Mesendoderm (in vitro differentiated cells): ENCODE measurements around the gene TMC1.

Experiments
- DNase-seq: peaks from one replicate; pipeline ENCODE4 v3.0.0; 2013
- H2AK5ac ChIP-seq: 2 replicates; pipeline ENCODE4 v1.6.1; 2013; ENCODE audit warnings: low read length, inconsistent platforms
- H2BK120ac ChIP-seq: 2 replicates; pipeline ENCODE4 v1.6.1; 2013; ENCODE audit warnings: low read depth, mild to moderate bottlenecking, low read length, moderate library complexity, mixed read lengths
- H2BK15ac ChIP-seq: replicated peaks from 2 replicates; pipeline ENCODE4 v1.6.1; 2013; ENCODE audit warnings: low read depth, mild to moderate bottlenecking, moderate library complexity
- H2BK5ac ChIP-seq: 2 replicates; pipeline ENCODE4 v1.6.1; 2013; ENCODE audit warnings: low read length, inconsistent platforms
- H3K18ac ChIP-seq: 2 replicates; pipeline ENCODE4 v1.6.1; 2013; ENCODE audit warnings: mild to moderate bottlenecking, low read length, mixed read lengths
- H3K23ac ChIP-seq: one replicate; pipeline ENCODE4 v1.6.1; 2013; ENCODE audit warnings: low read length
- H3K27ac ChIP-seq: 2 replicates; pipeline ENCODE4 v1.5.1; 2013; ENCODE audit warnings: low read depth, mild to moderate bottlenecking, inconsistent platforms, low read length, moderate library complexity
- H3K27me3 ChIP-seq: 2 replicates; pipeline ENCODE4 v1.6.1; 2013; ENCODE audit warnings: low read length, control low read depth, mild to moderate bottlenecking, inconsistent platforms; ENCODE audit not compliant: insufficient read depth, poor library complexity
- H3K36me3 ChIP-seq: 2 replicates; pipeline ENCODE4 v1.6.1; 2013; ENCODE audit warnings: low read length, inconsistent platforms; ENCODE audit not compliant: control insufficient read depth, insufficient read depth
- H3K4ac ChIP-seq: one replicate; pipeline ENCODE4 v1.6.1; 2013; ENCODE audit warnings: low read depth, mild to moderate bottlenecking, low read length, moderate library complexity
- H3K4me1 ChIP-seq: 2 replicates; pipeline ENCODE4 v1.6.1; 2013; ENCODE audit warnings: low read depth, low read length, inconsistent platforms; ENCODE audit not compliant: control insufficient read depth
- H3K4me2 ChIP-seq: 2 replicates; pipeline ENCODE4 v1.6.1; 2013; ENCODE audit warnings: low read length
- H3K4me3 ChIP-seq: 2 replicates; pipeline ENCODE4 v1.5.1; 2013; ENCODE audit warnings: mild to moderate bottlenecking, low read length
- H3K56ac ChIP-seq: one replicate; pipeline ENCODE4 v1.6.1; 2013; ENCODE audit warnings: low read length
- H3K79me1 ChIP-seq: 2 replicates; pipeline ENCODE4 v1.6.1; 2013; ENCODE audit warnings: low read length, inconsistent platforms
- H3K79me2 ChIP-seq: 2 replicates; pipeline ENCODE4 v1.6.1; 2013; ENCODE audit warnings: mild to moderate bottlenecking, low read length; ENCODE audit not compliant: control insufficient read depth, insufficient read depth
- H3K9ac ChIP-seq: 2 replicates; pipeline ENCODE4 v1.6.1; 2013; ENCODE audit warnings: low read length, inconsistent platforms
- H4K5ac ChIP-seq: one replicate; pipeline ENCODE4 v1.6.1; 2013; ENCODE audit warnings: low read length
- H4K8ac ChIP-seq: one replicate; pipeline ENCODE4 v1.6.1; 2013; ENCODE audit warnings: low read depth, mild to moderate bottlenecking, control low read depth, low read length, moderate library complexity
- WGBS: extraction: QIAGEN DNeasy Blood & Tissue Kit; methylation state at CpG from one replicate; pipeline ENCODE4 v1.1.7; 2013; ENCODE audit warnings: low lambda C conversion rate, missing lambda C conversion rate; ENCODE audit not compliant: insufficient coverage; ENCODE audit errors: extremely low coverage; 5-methylcytosine and 5-hydroxymethylcytosine counted together

TMC1 gene

DNA sequence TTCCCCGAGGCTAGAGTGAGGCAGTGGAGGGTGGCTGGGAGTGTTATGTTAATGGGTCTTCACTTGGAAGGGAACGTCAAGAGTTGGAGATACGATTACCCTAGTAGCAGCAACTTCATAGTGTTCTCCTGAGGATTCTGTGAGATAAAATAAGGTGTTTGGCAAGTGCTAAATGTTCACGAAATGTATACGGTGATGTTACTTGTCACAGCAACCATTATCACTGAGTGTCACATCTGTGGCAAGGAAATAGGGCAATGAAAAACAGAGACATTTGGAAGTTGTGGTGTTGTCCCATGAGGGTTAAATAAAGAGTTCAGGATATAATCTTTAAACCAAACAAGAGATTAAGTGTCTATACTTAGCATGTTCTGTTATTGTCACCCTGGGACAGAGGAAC, 248.1 kb downstream of the TMC1 start:
- H3K56ac ChIP-seq, result no peak overlapping the region
- no peak overlapping the region for H2BK120ac ChIP-seq
- no peak overlapping the region for H3K23ac ChIP-seq
- no peaks in the 10 kb centered on the region for H3K79me1 ChIP-seq
- H2BK15ac ChIP-seq, result no peak overlapping the region
- no peak for DNase-seq
- H3K9ac ChIP-seq, result no peak overlapping the region
- no peaks in the 10 kb centered on the region for H3K27me3 ChIP-seq
- no peak overlapping the region for H4K5ac ChIP-seq
- no peak overlapping the region for H4K8ac ChIP-seq
- H3K36me3 ChIP-seq, result no peaks in the 10 kb centered on the region
- no peak overlapping the region for H3K4me3 ChIP-seq
- no peak overlapping the region for H3K18ac ChIP-seq
- H2BK5ac ChIP-seq, result no peak overlapping the region
- no peak overlapping the region for H3K27ac ChIP-seq
- no peak overlapping the region for H2AK5ac ChIP-seq
- no peaks in the 10 kb centered on the region for H3K79me2 ChIP-seq
- WGBS, result no CpG with 5 or more reads among the region's 5 CpGs
- H3K4me2 ChIP-seq, result no peak overlapping the region
- H3K4me1 ChIP-seq, result no peaks in the 10 kb centered on the region
- H3K4ac ChIP-seq, result no peak overlapping the region

DNA sequence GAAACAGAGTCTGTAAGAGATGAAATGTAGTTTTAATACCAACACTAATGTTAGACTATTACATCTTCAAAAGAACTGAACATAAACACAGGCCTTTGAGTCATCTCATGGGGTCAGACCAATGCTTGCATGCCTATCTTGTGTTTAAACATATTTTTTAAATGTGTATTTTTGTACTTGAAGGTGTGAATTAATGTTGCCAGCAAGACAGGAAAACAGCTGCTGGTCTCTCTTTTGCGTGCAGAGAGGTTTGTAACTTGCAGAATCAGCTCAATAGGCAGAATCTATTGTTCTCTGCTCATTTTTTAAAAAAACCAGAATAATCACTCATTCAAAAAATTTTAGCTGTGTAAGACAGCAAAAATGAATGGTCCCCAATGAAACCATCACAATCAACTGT, 251.3 kb downstream of the TMC1 start:
- no peak for DNase-seq
- no peak overlapping the region for H3K18ac ChIP-seq
- H2BK5ac ChIP-seq, result no peak overlapping the region
- H3K79me1 ChIP-seq, result no peaks in the 10 kb centered on the region
- no peak overlapping the region for H3K23ac ChIP-seq
- H2BK120ac ChIP-seq, result no peak overlapping the region
- H3K56ac ChIP-seq, result no peak overlapping the region
- no peaks in the 10 kb centered on the region for H3K36me3 ChIP-seq
- H3K27me3 ChIP-seq, result no peaks in the 10 kb centered on the region
- no CpG with 5 or more reads among the region's 1 CpG for WGBS
- H3K4me2 ChIP-seq, result no peak overlapping the region
- H3K4me3 ChIP-seq, result no peak overlapping the region
- H3K4ac ChIP-seq, result no peak overlapping the region
- no peak overlapping the region for H2AK5ac ChIP-seq
- no peaks in the 10 kb centered on the region for H3K79me2 ChIP-seq
- no peak overlapping the region for H3K9ac ChIP-seq
- H3K4me1 ChIP-seq, result no peaks in the 10 kb centered on the region
- no peak overlapping the region for H4K5ac ChIP-seq
- H4K8ac ChIP-seq, result no peak overlapping the region
- no peak overlapping the region for H3K27ac ChIP-seq
- H2BK15ac ChIP-seq, result no peak overlapping the region

DNA sequence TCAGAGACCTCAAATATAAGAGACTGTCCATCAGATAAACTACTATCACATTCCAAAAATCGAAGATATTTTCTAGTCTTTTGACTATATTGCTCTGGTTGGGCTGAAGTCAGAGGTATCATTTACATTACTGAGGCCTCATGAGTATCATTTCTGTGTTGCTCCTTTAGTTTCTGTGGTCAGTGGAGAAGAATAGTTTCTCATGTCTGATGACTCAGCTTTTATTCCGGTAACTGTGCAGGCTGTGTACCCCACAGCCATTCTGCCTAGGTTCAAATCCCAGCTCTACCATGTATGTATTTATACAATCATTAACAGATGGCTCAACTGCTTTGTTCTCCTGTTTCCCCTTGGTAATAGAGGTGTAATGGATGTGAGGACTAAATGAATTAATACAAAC, 252.2 kb downstream of the TMC1 start:
- Histone ChIP-seq H3K9ac (no peak overlapping the region), H2BK15ac (no peak overlapping the region), H3K79me2 (no peaks in the 10 kb centered on the region), H3K18ac (no peak overlapping the region), H2BK120ac (no peak overlapping the region), H3K23ac (no peak overlapping the region), H4K5ac (no peak overlapping the region), H2AK5ac (no peak overlapping the region), H3K4me2 (no peak overlapping the region), H3K27me3 (no peaks in the 10 kb centered on the region), H3K4ac (no peak overlapping the region), H3K79me1 (no peaks in the 10 kb centered on the region), H3K27ac (no peak overlapping the region), H4K8ac (no peak overlapping the region), H2BK5ac (no peak overlapping the region), H3K4me3 (no peak overlapping the region), H3K4me1 (no peaks in the 10 kb centered on the region), H3K36me3 (no peaks in the 10 kb centered on the region), H3K56ac (no peak overlapping the region)
- DNase-seq, result no peak
- WGBS, result no CpG with 5 or more reads among the region's 2 CpGs

DNA sequence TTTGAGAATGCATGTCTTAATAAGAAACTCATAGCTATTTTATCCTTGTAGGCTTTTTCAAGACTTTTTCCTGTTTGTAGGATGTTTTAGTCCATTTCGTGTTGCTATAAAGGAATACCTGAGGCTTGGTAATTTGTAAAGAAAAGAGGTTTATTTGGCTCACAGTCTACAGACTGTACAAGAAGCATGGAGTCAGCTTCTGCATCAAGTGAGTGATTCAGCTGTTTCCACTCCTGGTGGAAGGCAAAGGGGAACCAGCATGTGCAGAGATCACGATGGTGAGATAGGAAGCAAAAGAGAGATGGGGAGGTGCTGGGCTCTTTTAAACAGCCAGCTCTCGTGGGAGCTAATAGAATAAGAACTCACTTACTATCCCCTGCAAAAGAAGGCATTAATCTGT, 254.2 kb downstream of the TMC1 start:
- Histone ChIP-seq H2BK120ac (no peak overlapping the region), H3K79me2 (no peaks in the 10 kb centered on the region), H3K4ac (no peak overlapping the region), H2BK15ac (no peak overlapping the region), H3K9ac (no peak overlapping the region), H2AK5ac (no peak overlapping the region), H3K27ac (no peak overlapping the region), H3K27me3 (no peaks in the 10 kb centered on the region), H4K8ac (no peak overlapping the region), H3K79me1 (no peaks in the 10 kb centered on the region), H3K18ac (no peak overlapping the region), H3K56ac (no peak overlapping the region), H3K36me3 (no peaks in the 10 kb centered on the region), H3K4me1 (no peaks in the 10 kb centered on the region), H3K4me2 (no peak overlapping the region), H3K4me3 (no peak overlapping the region), H2BK5ac (no peak overlapping the region), H3K23ac (no peak overlapping the region), H4K5ac (no peak overlapping the region)
- no peak for DNase-seq
- no CpG with 5 or more reads among the region's 3 CpGs for WGBS

DNA sequence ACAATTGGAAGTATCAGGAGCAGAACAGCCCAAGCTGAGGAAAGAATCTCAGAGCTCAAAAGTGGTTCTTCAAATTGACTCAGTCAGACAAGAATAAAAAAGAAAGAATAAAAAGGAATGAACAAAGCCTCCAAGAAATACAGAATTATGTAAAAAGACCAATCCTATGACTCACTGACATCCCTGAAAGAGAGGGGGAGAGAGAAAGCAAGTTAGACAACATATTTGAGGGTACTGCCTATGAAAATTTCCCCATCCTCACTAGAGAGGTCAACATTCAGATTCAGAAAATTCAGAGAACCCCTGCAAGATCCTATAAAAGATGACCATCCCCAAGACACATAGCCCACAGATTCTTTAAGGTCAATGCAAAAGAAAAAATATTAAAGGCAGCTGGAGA, 258.2 kb downstream of the TMC1 start:
- H2AK5ac ChIP-seq, result no peak overlapping the region
- H3K56ac ChIP-seq, result no peak overlapping the region
- H4K5ac ChIP-seq, result no peak overlapping the region
- no peak overlapping the region for H2BK5ac ChIP-seq
- no peak overlapping the region for H3K9ac ChIP-seq
- H3K23ac ChIP-seq, result no peak overlapping the region
- no peak overlapping the region for H2BK120ac ChIP-seq
- H2BK15ac ChIP-seq, result no peak overlapping the region
- H3K4me3 ChIP-seq, result no peak overlapping the region
- H3K4ac ChIP-seq, result no peak overlapping the region
- H3K4me1 ChIP-seq, result no peaks in the 10 kb centered on the region
- H3K79me2 ChIP-seq, result no peaks in the 10 kb centered on the region
- H3K27me3 ChIP-seq, result no peaks in the 10 kb centered on the region
- no peak for DNase-seq
- H3K36me3 ChIP-seq, result no peaks in the 10 kb centered on the region
- no peak overlapping the region for H3K27ac ChIP-seq
- no peak overlapping the region for H3K18ac ChIP-seq
- H3K79me1 ChIP-seq, result no peaks in the 10 kb centered on the region
- no peak overlapping the region for H3K4me2 ChIP-seq
- no peak overlapping the region for H4K8ac ChIP-seq

DNA sequence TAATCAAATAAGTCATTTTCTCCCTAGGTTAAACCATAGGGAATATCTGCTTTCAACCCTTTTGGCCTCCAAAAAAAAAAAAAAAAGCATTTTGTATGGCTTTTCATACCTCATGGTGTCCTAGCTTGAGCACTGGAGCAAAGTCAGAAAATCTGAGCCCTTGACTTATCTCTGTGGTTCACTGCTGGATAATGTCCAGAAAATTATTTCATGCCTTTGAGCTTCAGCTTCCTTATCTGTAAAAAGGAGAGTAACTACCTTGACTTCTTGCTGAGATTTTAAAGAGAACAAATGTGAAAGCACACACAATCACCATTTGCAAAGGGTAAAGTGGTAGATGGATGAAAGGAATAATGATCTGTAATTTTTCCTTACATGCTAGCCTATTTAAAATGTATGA, 265.5 kb downstream of the TMC1 start:
- Histone ChIP-seq H4K8ac (no peak overlapping the region), H3K4me2 (no peak overlapping the region), H3K36me3 (no peaks in the 10 kb centered on the region), H2BK5ac (no peak overlapping the region), H3K79me2 (no peaks in the 10 kb centered on the region), H3K4me3 (no peak overlapping the region), H2BK120ac (no peak overlapping the region), H3K4ac (no peak overlapping the region), H3K9ac (no peak overlapping the region), H3K23ac (no peak overlapping the region), H4K5ac (no peak overlapping the region), H3K79me1 (no peaks in the 10 kb centered on the region), H3K27me3 (no peaks in the 10 kb centered on the region), H3K56ac (no peak overlapping the region), H3K27ac (no peak overlapping the region), H2BK15ac (no peak overlapping the region), H3K4me1 (no peaks in the 10 kb centered on the region), H3K18ac (no peak overlapping the region), H2AK5ac (no peak overlapping the region)
- no peak for DNase-seq
